HUES48 (cell line): Measurements from ENCODE around the gene MED10.
A peak's percentile ranks its signal among the peaks of the same experiment; 100 is the strongest.

ENCODE experiments used
- H3K27ac ChIP-seq: one replicate; pipeline ENCODE4 v1.7.0; 2013; ENCODE audit warnings: low read depth, low read length, inconsistent platforms
- H3K27me3 ChIP-seq: 2 replicates; pipeline ENCODE4 v1.6.1; 2013; ENCODE audit warnings: mild to moderate bottlenecking, low read length; ENCODE audit not compliant: control insufficient read depth, insufficient read depth
- H3K36me3 ChIP-seq: 2 replicates; pipeline ENCODE4 v1.6.1; 2013; ENCODE audit warnings: low read length; ENCODE audit not compliant: control insufficient read depth, insufficient read depth
- H3K4me1 ChIP-seq: 2 replicates; pipeline ENCODE4 v1.6.1; 2013; ENCODE audit warnings: mild to moderate bottlenecking, low read length; ENCODE audit not compliant: control insufficient read depth, insufficient read depth
- H3K4me3 ChIP-seq: 2 replicates; pipeline ENCODE4 v1.5.1; 2013; ENCODE audit warnings: mild to moderate bottlenecking, low read depth, low read length
- H3K9ac ChIP-seq: 2 replicates; pipeline ENCODE4 v1.6.1; 2013; ENCODE audit warnings: mild to moderate bottlenecking, low read depth, low read length, moderate library complexity
- H3K9me3 ChIP-seq: 2 replicates; pipeline ENCODE4 v1.6.1; 2013; ENCODE audit warnings: low read length; ENCODE audit not compliant: control insufficient read depth, insufficient read depth

The MED10 gene

DNA sequence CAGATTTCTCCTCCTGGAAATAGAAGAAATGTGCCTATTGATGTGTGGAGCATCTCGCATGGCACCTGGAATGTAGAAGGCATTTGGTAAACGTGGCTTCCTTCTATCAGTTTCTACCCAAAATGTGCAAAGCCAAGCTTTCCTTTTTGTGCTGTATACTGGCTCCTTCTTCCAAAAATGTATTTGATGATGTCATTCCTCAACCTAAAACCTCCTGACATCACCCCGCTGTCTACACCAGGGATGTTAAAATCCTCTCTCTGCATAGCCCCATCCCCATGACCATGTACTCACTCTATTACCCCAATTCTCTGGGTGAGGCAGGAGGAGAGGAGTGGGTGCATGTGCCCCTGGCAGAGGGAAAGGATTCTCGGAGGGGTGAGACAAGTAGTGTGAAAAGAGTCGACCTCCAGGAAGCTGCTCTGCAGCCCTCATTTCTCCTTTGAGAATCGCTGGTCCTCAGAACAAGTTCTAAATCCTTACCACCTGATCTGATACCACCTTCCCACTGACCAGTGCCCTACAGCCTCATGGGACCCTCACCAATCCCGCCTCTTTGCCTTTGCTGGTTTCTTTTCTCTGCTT, 11.7 kb upstream of the MED10 start:
- no peaks in the 10 kb centered on the region for H3K9me3 ChIP-seq
- no peak overlapping the region for H3K4me3 ChIP-seq
- H3K9ac ChIP-seq = no peak overlapping the region
- H3K36me3 ChIP-seq = no peaks in the 10 kb centered on the region
- H3K27ac ChIP-seq = no peak overlapping the region
- no peaks in the 10 kb centered on the region for H3K27me3 ChIP-seq
- no peaks in the 10 kb centered on the region for H3K4me1 ChIP-seq

DNA sequence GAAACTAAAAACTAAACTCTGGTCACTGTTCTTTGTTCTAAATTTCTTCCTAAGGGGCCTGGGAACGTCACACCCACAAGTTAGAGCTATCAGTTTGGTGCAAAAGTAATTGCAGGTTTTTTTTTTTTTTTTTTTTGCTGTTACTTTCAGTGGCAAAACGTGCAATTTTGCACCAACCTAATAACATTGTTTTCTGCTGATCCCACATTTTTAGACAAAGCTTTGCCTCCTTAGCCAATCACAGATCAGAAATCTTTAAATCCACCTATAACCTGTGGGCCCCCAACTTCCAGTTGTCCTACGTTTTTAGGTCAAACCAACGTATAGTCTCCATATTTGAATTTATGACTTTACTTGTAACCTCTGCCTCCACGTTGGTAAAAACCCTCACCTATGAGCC, 11.1 kb upstream of the MED10 start:
- H3K27ac ChIP-seq = no peak overlapping the region
- no peaks in the 10 kb centered on the region for H3K36me3 ChIP-seq
- no peak overlapping the region for H3K4me3 ChIP-seq
- H3K9me3 ChIP-seq = no peaks in the 10 kb centered on the region
- no peak overlapping the region for H3K9ac ChIP-seq
- H3K27me3 ChIP-seq = no peaks in the 10 kb centered on the region
- no peaks in the 10 kb centered on the region for H3K4me1 ChIP-seq

DNA sequence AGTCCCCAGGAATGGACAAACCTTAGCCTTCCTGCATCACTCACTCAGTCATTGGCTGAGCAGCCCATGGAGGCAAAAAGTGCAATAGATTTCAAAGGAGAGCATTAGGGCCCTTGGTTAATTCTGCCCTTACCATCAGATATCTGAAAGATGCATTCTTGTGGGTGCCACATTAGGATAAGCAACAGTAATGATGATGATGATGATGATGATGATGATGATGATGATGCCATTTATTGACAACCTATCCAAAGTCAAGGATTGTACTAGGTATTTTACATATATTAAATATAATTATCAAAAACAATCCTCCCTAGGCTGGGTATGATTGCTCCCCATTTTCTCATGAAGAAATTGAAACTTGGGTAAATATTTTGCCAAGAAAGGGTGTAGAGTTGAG, 9.6 kb upstream of the MED10 start:
- no peak overlapping the region for H3K27ac ChIP-seq
- no peaks in the 10 kb centered on the region for H3K9me3 ChIP-seq
- H3K4me1 ChIP-seq = no peaks in the 10 kb centered on the region
- H3K36me3 ChIP-seq = no peaks in the 10 kb centered on the region
- no peak overlapping the region for H3K4me3 ChIP-seq
- no peak overlapping the region for H3K9ac ChIP-seq
- no peaks in the 10 kb centered on the region for H3K27me3 ChIP-seq

DNA sequence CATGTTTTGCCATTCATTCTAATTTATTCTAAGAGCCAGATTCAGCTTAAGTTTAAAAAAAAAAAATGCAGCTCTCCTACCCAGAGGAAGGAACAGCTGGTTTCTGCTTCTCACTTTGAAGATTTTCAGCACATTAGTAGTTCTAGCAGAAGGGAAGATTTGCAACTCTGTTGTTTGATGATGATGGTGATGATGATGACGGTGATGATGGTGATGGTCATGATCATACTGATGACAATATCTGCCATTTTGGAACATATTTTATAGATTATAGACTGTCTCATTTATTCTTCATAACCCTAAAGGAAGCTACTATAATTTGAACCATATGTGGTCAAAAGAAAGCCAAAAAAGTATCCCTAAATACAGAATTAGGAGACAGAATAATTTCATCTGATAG, 7.9 kb upstream of the MED10 start:
- H3K27me3 ChIP-seq = no peaks in the 10 kb centered on the region
- H3K36me3 ChIP-seq = no peaks in the 10 kb centered on the region
- no peaks in the 10 kb centered on the region for H3K4me1 ChIP-seq
- H3K27ac ChIP-seq = no peak overlapping the region
- no peak overlapping the region for H3K9ac ChIP-seq
- H3K9me3 ChIP-seq = no peaks in the 10 kb centered on the region
- H3K4me3 ChIP-seq = no peak overlapping the region

DNA sequence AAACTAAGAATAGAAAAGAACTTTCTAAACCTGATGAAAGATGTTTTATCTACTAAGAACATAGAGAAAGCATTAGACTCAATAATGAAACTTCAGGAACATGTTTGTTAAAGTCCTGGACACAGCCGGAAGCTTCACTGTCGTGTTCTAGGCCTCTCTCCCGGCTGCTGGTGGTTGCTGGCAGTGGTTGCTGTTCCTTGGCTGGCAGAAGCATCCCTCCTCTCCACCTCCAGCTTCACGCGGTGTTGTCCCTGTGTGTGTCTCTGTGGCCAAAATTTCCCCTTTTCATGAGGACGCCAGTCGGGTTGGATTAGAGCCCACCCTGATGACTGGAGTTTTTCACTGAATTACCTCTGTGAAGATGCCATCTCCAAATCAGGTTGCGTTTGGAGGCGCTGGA, 6.5 kb upstream of the MED10 start:
- no peak overlapping the region for H3K9ac ChIP-seq
- no peaks in the 10 kb centered on the region for H3K27me3 ChIP-seq
- H3K27ac ChIP-seq = no peak overlapping the region
- no peaks in the 10 kb centered on the region for H3K4me1 ChIP-seq
- no peaks in the 10 kb centered on the region for H3K9me3 ChIP-seq
- H3K36me3 ChIP-seq = no peaks in the 10 kb centered on the region
- no peak overlapping the region for H3K4me3 ChIP-seq

DNA sequence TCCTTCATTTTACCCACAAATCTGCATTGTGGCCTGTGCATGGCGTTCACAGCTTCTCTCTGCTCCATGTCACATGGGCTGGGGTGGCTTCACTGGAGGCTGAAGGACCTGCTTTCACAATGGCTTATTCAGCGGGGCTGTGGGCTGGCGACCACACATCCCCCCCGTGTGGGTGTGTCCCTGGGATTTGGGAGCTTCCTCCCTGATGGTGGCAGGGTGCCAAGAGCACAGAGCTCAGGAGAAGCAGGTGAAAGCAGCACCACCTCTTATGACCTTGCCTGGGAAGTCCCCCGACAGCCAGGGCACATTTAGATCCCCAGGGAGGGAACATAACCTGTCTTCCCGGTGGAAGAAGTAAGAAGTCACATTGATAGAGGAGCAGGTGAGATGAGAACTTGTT, 5.0 kb upstream of the MED10 start:
- Histone ChIP-seq H3K27me3 (no peaks in the 10 kb centered on the region), H3K9ac (no peak overlapping the region), H3K36me3 (no peaks in the 10 kb centered on the region), H3K4me1 (no peaks in the 10 kb centered on the region), H3K9me3 (no peaks in the 10 kb centered on the region), H3K4me3 (no peak overlapping the region), H3K27ac (no peak overlapping the region)

DNA sequence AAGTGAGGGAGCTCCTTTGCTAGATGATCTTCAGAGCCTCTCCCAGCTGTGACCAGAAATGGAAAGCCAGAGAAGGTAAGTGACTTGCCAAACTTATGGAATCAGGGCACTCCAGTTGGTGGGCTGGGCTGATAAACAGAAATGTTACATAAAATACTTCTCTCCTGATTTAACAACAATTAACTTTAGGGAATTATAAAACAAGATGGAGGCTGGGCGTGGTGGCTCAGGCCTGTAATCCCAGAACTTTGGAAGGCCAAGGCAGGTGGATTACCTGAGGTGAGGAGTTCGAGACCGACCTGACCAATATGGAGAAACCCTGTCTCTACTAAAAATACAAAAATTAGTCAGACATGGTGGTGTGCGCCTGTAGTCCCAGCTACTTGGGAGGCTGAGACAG, 899 bp upstream of the MED10 start:
- Histone ChIP-seq H3K36me3 (peaks cover 28% of the 10 kb centered on the region), H3K4me1 (peaks cover 4% of the 10 kb centered on the region), H3K9ac (no peak overlapping the region), H3K27me3 (no peaks in the 10 kb centered on the region), H3K9me3 (no peaks in the 10 kb centered on the region), H3K27ac (no peak overlapping the region), H3K4me3 (no peak overlapping the region)

DNA sequence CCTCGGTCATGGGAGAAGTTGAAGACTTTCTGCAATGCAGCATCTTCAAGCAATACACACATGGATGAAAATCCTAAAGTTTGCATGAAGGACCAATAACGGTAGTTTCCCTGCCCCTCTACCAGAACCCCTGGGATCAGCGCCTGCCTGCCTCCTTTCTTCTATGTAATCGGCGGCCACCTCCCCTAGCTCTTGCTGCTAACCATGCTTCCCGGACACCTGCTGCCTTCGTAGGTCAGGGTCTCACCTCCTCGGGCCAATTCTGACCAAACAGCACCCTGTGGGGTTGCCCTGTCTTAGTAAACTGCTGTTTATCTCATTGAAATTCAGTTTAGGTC, 388 bp upstream of the MED10 start:
- peak overlapping the region; percentile 98 for H3K4me3 ChIP-seq

DNA sequence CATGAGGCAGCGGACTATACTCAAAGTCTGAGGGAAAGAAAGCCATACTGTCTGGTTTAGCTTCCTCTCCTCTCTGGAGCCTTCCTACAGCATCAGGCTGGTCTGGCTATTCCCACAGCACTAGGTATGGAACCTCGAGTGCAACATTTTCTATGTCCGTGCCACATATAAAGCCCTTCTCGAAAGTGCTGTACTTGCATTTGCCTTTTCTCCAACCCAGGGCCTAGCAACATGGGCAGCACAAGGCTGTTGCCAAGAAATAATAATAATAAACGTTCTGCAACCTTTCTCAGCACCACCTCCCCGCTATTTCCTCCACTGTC, 804 bp downstream of the MED10 start:
- Histone ChIP-seq H3K27ac (no peak overlapping the region), H3K4me1 (peaks cover 4% of the 10 kb centered on the region), H3K4me3 (peak overlapping the region; percentile 98), H3K9ac (peak overlapping the region; percentile 82; the same call in 1 of the 2 replicates), H3K9me3 (no peaks in the 10 kb centered on the region), H3K27me3 (no peaks in the 10 kb centered on the region), H3K36me3 (peaks cover 45% of the 10 kb centered on the region)

More for the DNA sequence above, 388 bp upstream of the MED10 start:
- H3K9ac ChIP-seq = no peak overlapping the region
- H3K36me3 ChIP-seq = peaks cover 33% of the 10 kb centered on the region
- no peaks in the 10 kb centered on the region for H3K9me3 ChIP-seq
- no peak overlapping the region for H3K27ac ChIP-seq
- H3K4me1 ChIP-seq = peaks cover 4% of the 10 kb centered on the region
- no peaks in the 10 kb centered on the region for H3K27me3 ChIP-seq

DNA sequence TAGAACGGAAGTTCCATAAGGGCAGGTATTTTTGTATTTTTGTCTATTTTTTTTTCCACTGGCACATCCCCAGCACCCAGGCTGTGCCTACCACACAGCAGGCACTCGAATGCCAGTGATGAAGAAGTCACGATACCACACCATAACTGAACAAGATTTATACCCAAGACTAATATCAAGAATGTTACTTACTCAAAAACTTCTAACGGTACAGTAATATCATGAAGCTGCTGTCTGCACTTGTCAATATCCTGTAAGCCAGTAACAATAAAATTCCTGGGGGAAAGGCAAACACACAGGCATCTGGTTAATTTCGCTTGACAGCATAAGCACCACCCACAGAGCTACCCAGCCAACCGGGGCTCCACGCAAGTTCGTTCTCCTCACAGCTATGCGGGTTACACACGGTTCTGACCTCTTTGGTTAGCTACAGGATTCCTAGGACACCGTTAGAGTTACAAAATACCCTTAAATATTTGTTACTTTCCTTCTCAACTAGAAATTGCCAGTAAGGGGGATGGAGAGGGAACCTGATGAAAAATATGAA, 1.3 kb downstream of the MED10 start:
- Histone ChIP-seq H3K9me3 (no peaks in the 10 kb centered on the region), H3K27ac (no peak overlapping the region), H3K36me3 (peaks cover 50% of the 10 kb centered on the region), H3K4me1 (peaks cover 4% of the 10 kb centered on the region), H3K9ac (0 out of 2 replicates have a peak overlapping the region, but pooled peaks have one; percentile 82), H3K4me3 (peak overlapping the region; percentile 98), H3K27me3 (no peaks in the 10 kb centered on the region)

DNA sequence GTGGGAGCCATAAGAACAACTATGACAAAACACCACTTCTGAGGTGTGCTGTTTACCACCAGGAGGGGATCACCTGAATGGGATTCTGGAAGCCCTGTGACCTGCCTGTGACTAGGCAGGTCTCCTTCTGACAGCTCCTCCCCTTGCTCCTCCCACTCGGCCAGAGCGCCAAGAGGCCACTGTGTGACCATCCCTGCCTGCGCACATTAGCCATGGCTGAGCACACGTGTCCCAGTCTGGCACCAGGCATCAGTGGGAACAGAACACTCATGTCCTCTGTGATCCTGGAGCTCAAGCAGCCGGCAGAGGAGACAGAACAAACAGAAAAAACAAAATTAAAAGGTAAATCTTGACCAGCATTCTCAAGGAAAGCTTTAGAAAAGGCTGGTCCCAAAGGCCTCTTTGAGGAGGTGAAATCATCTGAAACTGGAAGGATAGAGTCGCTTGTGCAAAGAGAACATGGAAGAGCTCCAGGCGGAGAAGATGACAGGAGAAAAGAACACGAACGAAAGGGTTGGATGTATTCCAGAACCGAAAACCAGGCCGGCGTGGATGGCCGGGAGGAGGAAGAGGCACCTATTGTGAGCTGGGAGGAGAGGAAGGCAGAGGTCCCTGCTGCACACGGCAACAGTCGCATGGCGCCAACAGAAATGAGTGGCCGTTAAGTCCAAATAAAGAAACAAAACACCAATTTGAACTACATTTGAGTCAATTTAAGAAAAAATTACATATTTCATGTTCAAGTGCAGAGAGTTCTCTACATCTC, 5.1 kb downstream of the MED10 start:
- H3K36me3 ChIP-seq = peaks cover 87% of the 10 kb centered on the region
- H3K9me3 ChIP-seq = no peaks in the 10 kb centered on the region
- H3K27ac ChIP-seq = no peak overlapping the region
- peaks cover 4% of the 10 kb centered on the region for H3K4me1 ChIP-seq
- H3K4me3 ChIP-seq = no peak overlapping the region
- H3K9ac ChIP-seq = no peak overlapping the region
- H3K27me3 ChIP-seq = no peaks in the 10 kb centered on the region
